ENCODE measurements around the gene ITPR2. TPM values are rescaled to one million over a fixed set of nuclear protein-coding genes. Genes with fewer than 3 reads are reported as not detected.

The ITPR2 gene
- total RNA-seq, 2 experiments from 2014 or later, result 28.8 to 29.9 TPM

DNA sequence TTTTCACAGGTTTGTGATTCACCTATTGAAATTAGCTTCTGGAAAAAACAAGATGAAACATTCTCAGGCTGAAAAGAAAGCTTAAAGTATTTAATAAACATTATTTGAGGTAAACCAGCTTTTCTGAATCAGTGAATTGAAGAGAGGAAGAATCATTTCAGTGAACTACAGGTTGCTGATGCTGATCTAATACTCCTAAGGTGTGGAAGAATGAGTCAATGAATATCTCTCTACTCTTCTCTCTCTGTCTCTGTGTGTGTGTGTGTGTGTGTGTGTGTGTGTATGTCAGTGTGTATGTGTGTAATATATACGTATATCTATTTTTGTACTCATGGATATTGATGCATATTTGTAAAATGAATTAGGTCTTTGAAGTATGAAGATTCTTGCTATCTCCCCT lies 325.4 kb downstream of the ITPR2 start:
- CTCF ChIA-PET, result no interaction called here
- H3K36me3 Mint-ChIP-seq (ENCODE audit: low read depth), result peaks cover 23% of the 10 kb centered on the region

GRCh38 chr12:26499979-26500640 lies 332.9 kb downstream of the ITPR2 start:
- H3K9me3 Mint-ChIP-seq, result no peaks in the 10 kb centered on the region
- peaks cover 21% of the 10 kb centered on the region for H3K36me3 Mint-ChIP-seq (ENCODE audit: low read depth)
- intact Hi-C loops (cut with DNase I, micrococcal nuclease), result no loop called here
- H3K27ac ChIP-seq (ENCODE audit: low read depth in 1 of 2, low read length in 2 of 2), result no peak overlapping the region
- H3K27me3 ChIP-seq (ENCODE audit: control insufficient read depth in 1 of 2, insufficient read depth in 2 of 2, low read length in 2 of 2), result no peaks in the 10 kb centered on the region
- no peaks in the 10 kb centered on the region for H3K9me3 ChIP-seq (ENCODE audit: control insufficient read depth in 1 of 2, insufficient read depth in 1 of 2, low read length in 2 of 2)
- H3K4me3 ChIP-seq (ENCODE audit: low read length), result no peak overlapping the region
- no peaks in the 10 kb centered on the region for H3K4me1 ChIP-seq (ENCODE audit: insufficient read depth, low read length)
- H3K27ac Mint-ChIP-seq, result no peak overlapping the region
- no peaks in the 10 kb centered on the region for H3K27me3 Mint-ChIP-seq
- H3K4me3 Mint-ChIP-seq, result no peak overlapping the region
- no peak for DNase-seq
- ChIA-PET CTCF (no interaction called here), POLR2A (no interaction called here)
- no peak for ATAC-seq (ENCODE audit: poor library complexity)
- TF ChIP-seq, protein P1, sequence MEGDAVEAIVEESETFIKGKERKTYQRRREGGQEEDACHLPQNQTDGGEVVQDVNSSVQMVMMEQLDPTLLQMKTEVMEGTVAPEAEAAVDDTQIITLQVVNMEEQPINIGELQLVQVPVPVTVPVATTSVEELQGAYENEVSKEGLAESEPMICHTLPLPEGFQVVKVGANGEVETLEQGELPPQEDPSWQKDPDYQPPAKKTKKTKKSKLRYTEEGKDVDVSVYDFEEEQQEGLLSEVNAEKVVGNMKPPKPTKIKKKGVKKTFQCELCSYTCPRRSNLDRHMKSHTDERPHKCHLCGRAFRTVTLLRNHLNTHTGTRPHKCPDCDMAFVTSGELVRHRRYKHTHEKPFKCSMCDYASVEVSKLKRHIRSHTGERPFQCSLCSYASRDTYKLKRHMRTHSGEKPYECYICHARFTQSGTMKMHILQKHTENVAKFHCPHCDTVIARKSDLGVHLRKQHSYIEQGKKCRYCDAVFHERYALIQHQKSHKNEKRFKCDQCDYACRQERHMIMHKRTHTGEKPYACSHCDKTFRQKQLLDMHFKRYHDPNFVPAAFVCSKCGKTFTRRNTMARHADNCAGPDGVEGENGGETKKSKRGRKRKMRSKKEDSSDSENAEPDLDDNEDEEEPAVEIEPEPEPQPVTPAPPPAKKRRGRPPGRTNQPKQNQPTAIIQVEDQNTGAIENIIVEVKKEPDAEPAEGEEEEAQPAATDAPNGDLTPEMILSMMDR (IDR thresholded peaks at IDR 0.05), result no peak
- no peaks in the 10 kb centered on the region for H3K4me1 Mint-ChIP-seq (ENCODE audit: low read depth)
- peaks cover 3% of the 10 kb centered on the region for H3K36me3 ChIP-seq (ENCODE audit: insufficient read depth, low read length)

More for the DNA sequence above, 325.4 kb downstream of the ITPR2 start:
- Mint-ChIP-seq H3K27ac (no peak overlapping the region), H3K27me3 (no peaks in the 10 kb centered on the region), H3K4me3 (no peak overlapping the region), H3K4me1 (ENCODE audit: low read depth) (no peaks in the 10 kb centered on the region), H3K9me3 (no peaks in the 10 kb centered on the region)
- DNase-seq, result no peak
- no peak overlapping the region for H3K27ac ChIP-seq (ENCODE audit: low read depth in 1 of 2, low read length in 2 of 2)
- ATAC-seq (ENCODE audit: poor library complexity), result no peak
- TF ChIP-seq, protein P1 (IDR thresholded peaks at IDR 0.05), result no peak
- no peak overlapping the region for H3K4me3 ChIP-seq (ENCODE audit: low read length)
- H3K36me3 ChIP-seq (ENCODE audit: insufficient read depth, low read length), result peaks cover 3% of the 10 kb centered on the region
- intact Hi-C loops (cut with DNase I, micrococcal nuclease), result no loop called here
- H3K9me3 ChIP-seq (ENCODE audit: control insufficient read depth in 1 of 2, insufficient read depth in 1 of 2, low read length in 2 of 2), result no peaks in the 10 kb centered on the region
- H3K27me3 ChIP-seq (ENCODE audit: control insufficient read depth in 1 of 2, insufficient read depth in 2 of 2, low read length in 2 of 2), result no peaks in the 10 kb centered on the region
- no peaks in the 10 kb centered on the region for H3K4me1 ChIP-seq (ENCODE audit: insufficient read depth, low read length)
- POLR2A ChIA-PET, result no interaction called here

- ChIA-PET POLR2A (no interaction called here), CTCF (no interaction called here)
- no peak for DNase-seq
- H3K27me3 Mint-ChIP-seq, result no peaks in the 10 kb centered on the region
- H3K27ac ChIP-seq (ENCODE audit: low read depth in 1 of 2, low read length in 2 of 2), result no peak overlapping the region
- no peak overlapping the region for H3K4me3 ChIP-seq (ENCODE audit: low read length)
- no peak for ATAC-seq (ENCODE audit: poor library complexity)
- TF ChIP-seq, protein P1 (IDR thresholded peaks at IDR 0.05), result no peak
- H3K4me3 Mint-ChIP-seq, result no peak overlapping the region
- no peak overlapping the region for H3K27ac Mint-ChIP-seq
- intact Hi-C loops (cut with DNase I, micrococcal nuclease), result no loop called here
- H3K9me3 ChIP-seq (ENCODE audit: control insufficient read depth in 1 of 2, insufficient read depth in 1 of 2, low read length in 2 of 2), result no peaks in the 10 kb centered on the region
- H3K36me3 Mint-ChIP-seq (ENCODE audit: low read depth), result peaks cover 33% of the 10 kb centered on the region
- no peaks in the 10 kb centered on the region for H3K9me3 Mint-ChIP-seq
- H3K36me3 ChIP-seq (ENCODE audit: insufficient read depth, low read length), result peaks cover 9% of the 10 kb centered on the region
- no peaks in the 10 kb centered on the region for H3K27me3 ChIP-seq (ENCODE audit: control insufficient read depth in 1 of 2, insufficient read depth in 2 of 2, low read length in 2 of 2)
- no peaks in the 10 kb centered on the region for H3K4me1 Mint-ChIP-seq (ENCODE audit: low read depth)
- H3K4me1 ChIP-seq (ENCODE audit: insufficient read depth, low read length), result no peaks in the 10 kb centered on the region
Observed at GRCh38 chr12:26496170-26496569, 336.8 kb downstream of the ITPR2 start.
